ENCODE data around the gene GNAL. TPM values are rescaled to one million over a fixed set of nuclear protein-coding genes. Genes with fewer than 3 reads are reported as not detected.
"Not testable (repeated sequence)": the region's sequence is repeated elsewhere in the genome, so short reads cannot be mapped to it uniquely, and the experiment has no call there.

Gene GNAL
- total RNA-seq, 2 donors from 2014 or later: 0.10 to 0.37 TPM

- H3K4me1 Mint-ChIP-seq: peaks cover 9% of the 10 kb centered on the region
- ATAC-seq (no peak), DNase-seq (no peak)
- peaks cover 2% of the 10 kb centered on the region for H3K36me3 Mint-ChIP-seq (ENCODE audit: low read depth)
- H3K27ac Mint-ChIP-seq: no peak overlapping the region
- H3K27me3 Mint-ChIP-seq: no peaks in the 10 kb centered on the region
- H3K9me3 ChIP-seq (ENCODE audit: control insufficient read depth, low read length, poor library complexity, severe bottlenecking): no peaks in the 10 kb centered on the region
- H3K4me3 Mint-ChIP-seq: no peak overlapping the region
Measured at GRCh38 chr18:11897781-11898180, 208.7 kb downstream of the GNAL start.

DNA sequence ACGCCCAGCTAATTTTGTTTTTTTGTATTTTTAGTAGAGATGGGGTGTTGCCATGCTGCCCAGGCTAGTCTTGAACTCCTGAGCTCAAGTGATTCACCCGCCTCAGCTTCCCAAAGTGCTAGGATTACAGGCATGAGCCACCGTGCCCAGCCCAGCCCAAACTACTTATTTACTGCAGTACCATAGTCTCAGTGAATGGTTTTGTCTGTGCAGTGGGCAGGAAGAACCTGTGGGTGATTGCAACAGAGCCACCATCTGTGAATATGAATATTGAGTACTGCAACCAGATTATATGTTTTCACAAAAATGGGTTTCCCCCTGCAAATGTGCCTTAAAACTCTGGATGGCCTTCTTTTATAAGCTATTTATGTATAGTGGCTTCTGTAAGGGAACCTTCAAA is 210.0 kb downstream of the GNAL start:
- ATAC-seq (no peak), DNase-seq (no peak)
- no peak overlapping the region for H3K4me3 Mint-ChIP-seq
- H3K9me3 ChIP-seq (ENCODE audit: control insufficient read depth, low read length, poor library complexity, severe bottlenecking): no peaks in the 10 kb centered on the region
- peaks cover 5% of the 10 kb centered on the region for H3K36me3 Mint-ChIP-seq (ENCODE audit: low read depth)
- H3K4me1 Mint-ChIP-seq: peaks cover 6% of the 10 kb centered on the region
- H3K27me3 Mint-ChIP-seq: no peaks in the 10 kb centered on the region
- peak overlapping the region; percentile 21 for H3K27ac Mint-ChIP-seq

DNA sequence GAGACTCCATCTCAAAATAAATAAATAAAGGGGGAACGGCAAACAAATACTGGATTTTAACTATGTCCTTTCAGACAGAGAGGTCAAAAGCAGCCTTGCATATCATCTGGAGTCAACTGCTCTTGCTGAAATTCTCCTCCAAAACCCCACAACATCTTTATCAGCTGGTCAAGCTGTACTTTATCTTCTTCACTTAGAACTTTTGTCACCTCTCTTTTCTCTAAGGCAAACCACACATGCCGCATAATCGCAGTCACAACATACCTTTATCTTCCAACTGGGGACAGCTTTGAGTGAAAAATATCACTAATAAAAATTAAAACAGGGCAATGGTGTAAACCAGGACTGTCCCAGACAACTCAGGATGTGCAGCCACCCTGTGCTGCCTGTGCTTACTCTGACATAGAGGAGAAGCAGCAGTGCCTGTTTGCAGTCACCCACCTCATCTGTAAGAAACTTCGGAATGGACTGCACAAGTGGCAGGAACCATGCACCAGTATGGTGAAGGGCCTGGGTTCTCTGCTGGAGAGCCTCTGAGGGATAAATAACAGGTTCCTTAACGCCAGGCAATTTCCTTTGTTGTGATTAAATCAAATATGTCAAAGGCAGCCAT is 212.9 kb downstream of the GNAL start:
- H3K27me3 Mint-ChIP-seq: no peaks in the 10 kb centered on the region
- H3K4me3 Mint-ChIP-seq: peak overlapping the region; percentile 63
- ATAC-seq: no peak
- peaks cover 7% of the 10 kb centered on the region for H3K4me1 Mint-ChIP-seq
- H3K9me3 ChIP-seq (ENCODE audit: control insufficient read depth, low read length, poor library complexity, severe bottlenecking): no peaks in the 10 kb centered on the region
- no peak for DNase-seq
- peak overlapping the region; percentile 61 for H3K27ac Mint-ChIP-seq
- H3K36me3 Mint-ChIP-seq (ENCODE audit: low read depth): peaks cover 3% of the 10 kb centered on the region

DNA sequence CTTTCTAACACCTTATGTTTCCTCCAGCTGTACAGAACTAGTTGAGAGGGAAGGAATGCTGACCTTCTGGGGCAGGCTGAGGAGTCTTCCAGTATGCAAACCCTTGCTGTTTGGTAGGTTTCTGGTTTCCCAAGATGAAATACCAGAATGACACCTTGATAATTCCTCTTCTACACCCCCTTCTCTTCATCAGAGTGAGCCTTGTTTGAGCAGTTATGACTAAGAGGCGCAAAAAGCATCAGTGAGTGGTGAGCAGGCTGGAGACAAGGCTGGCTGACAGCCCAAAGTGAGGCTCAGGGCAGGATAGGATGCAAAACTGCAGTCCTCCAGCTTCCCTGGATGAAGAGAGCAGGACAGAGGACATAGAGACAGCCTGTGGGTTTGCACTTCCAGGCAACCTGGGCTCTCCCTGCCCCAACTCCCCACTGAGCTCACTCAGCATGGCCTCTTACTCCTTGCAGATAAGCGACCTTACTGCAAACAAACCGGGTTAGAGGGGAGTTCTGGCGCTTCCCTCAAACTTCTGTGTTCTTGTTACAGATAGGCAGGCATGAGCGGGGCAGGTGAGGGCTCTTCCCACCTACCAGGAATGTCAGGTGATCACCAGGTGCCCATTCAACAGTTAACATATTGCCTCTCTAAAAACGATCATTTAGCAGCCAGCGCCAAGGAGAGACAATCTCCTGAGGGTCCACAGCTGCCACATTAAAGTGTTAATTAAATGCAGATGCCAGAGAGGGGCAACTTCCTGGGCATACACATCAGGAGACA is 213.6 kb downstream of the GNAL start:
- ATAC-seq (no peak), DNase-seq (no peak)
- Mint-ChIP-seq H3K36me3 (ENCODE audit: low read depth) (peaks cover 3% of the 10 kb centered on the region), H3K27me3 (no peaks in the 10 kb centered on the region), H3K27ac (peak overlapping the region; percentile 61), H3K4me1 (peaks cover 11% of the 10 kb centered on the region), H3K4me3 (no peak overlapping the region)
- H3K9me3 ChIP-seq (ENCODE audit: control insufficient read depth, low read length, poor library complexity, severe bottlenecking): no peaks in the 10 kb centered on the region

GRCh38 chr18:11905613-11906012 is 216.5 kb downstream of the GNAL start:
- no peak overlapping the region for H3K4me3 Mint-ChIP-seq
- H3K4me1 Mint-ChIP-seq: peaks cover 11% of the 10 kb centered on the region
- no peak for DNase-seq
- ATAC-seq: no peak
- no peaks in the 10 kb centered on the region for H3K27me3 Mint-ChIP-seq
- peak overlapping the region; percentile 24 for H3K27ac Mint-ChIP-seq
- H3K36me3 Mint-ChIP-seq (ENCODE audit: low read depth): peaks cover 3% of the 10 kb centered on the region
- H3K9me3 ChIP-seq (ENCODE audit: control insufficient read depth, low read length, poor library complexity, severe bottlenecking): no peaks in the 10 kb centered on the region

DNA sequence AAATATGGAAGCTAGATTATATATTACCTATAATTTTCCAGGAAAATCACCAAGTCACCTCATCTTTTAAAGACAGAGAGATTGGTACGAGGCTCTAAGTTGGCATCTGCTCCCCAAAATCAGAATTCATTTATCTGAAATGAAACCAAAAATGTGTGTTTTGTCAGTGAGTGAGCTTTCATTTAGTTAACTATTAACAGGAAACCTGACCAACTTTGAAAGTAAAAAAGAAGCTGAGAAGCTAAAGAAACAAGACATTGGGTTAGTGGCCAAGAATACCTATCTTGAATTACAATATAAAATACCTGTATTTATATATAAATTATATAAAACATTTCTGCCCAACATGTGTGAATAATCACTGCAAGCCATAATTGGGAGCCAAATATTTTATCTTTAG is 217.1 kb downstream of the GNAL start:
- H3K9me3 ChIP-seq (ENCODE audit: control insufficient read depth, low read length, poor library complexity, severe bottlenecking): no peaks in the 10 kb centered on the region
- H3K4me3 Mint-ChIP-seq: no peak overlapping the region
- H3K27ac Mint-ChIP-seq: peak overlapping the region; percentile 24
- no peak for DNase-seq
- ATAC-seq: no peak
- H3K36me3 Mint-ChIP-seq (ENCODE audit: low read depth): peaks cover 3% of the 10 kb centered on the region
- H3K27me3 Mint-ChIP-seq: no peaks in the 10 kb centered on the region
- peaks cover 11% of the 10 kb centered on the region for H3K4me1 Mint-ChIP-seq

- H3K4me1 Mint-ChIP-seq: peaks cover 8% of the 10 kb centered on the region
- peaks cover 3% of the 10 kb centered on the region for H3K36me3 Mint-ChIP-seq (ENCODE audit: low read depth)
- ATAC-seq: no peak
- H3K4me3 Mint-ChIP-seq: peak overlapping the region; percentile 93
- peak overlapping the region; percentile 92 for H3K27ac Mint-ChIP-seq
- H3K9me3 ChIP-seq (ENCODE audit: control insufficient read depth, low read length, poor library complexity, severe bottlenecking): no peaks in the 10 kb centered on the region
- no peak for DNase-seq
- H3K27me3 Mint-ChIP-seq: no peaks in the 10 kb centered on the region
Measured at GRCh38 chr18:11906926-11907874, 218.1 kb downstream of the GNAL start.

- H3K27me3 Mint-ChIP-seq: no peaks in the 10 kb centered on the region
- peak within 1 kb of the TSS; percentile 93 for H3K4me3 Mint-ChIP-seq
- no peaks in the 10 kb centered on the region for H3K9me3 ChIP-seq (ENCODE audit: control insufficient read depth, low read length, poor library complexity, severe bottlenecking)
- peaks cover 8% of the 10 kb centered on the region for H3K4me1 Mint-ChIP-seq
- peak within 1 kb of the TSS; percentile 92 for H3K27ac Mint-ChIP-seq
- DNase-seq (peak; percentile 73 to 79 (median 76)), ATAC-seq (peak; percentile 91)
- H3K36me3 Mint-ChIP-seq (ENCODE audit: low read depth): peaks cover 3% of the 10 kb centered on the region
Measured at GRCh38 chr18:11908182-11909060, 219.4 kb downstream of the GNAL start, which contains the start of gene MPPE1. TSS of gene MPPE1 (minus strand) at chr18:11908317. CDS start at chr18:11897264, 11,053 bp downstream.

DNA sequence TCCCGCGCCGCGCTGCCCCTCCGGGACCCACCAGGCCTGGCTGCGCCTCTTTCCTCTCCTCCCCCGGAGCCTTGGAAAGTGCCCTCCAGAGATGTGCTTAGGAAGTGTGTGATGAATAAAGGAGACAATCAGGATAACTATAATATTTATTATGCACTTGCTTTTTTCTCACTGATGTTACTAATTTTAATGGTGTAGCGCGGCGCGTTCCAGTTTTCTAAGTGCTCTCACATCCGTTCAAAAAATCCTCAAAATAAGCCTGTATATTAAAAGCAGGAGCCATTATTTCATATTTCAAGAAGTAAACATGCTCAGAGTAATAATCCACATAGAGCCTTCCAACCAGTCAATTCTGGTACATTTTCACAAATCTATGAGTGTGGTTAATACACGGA is 220.0 kb downstream of the GNAL start:
- ATAC-seq: no peak
- peak overlapping the region; percentile 92 for H3K27ac Mint-ChIP-seq
- peaks cover 5% of the 10 kb centered on the region for H3K4me1 Mint-ChIP-seq
- DNase-seq: no peak
- peak overlapping the region; percentile 89 for H3K4me3 Mint-ChIP-seq
- no peaks in the 10 kb centered on the region for H3K27me3 Mint-ChIP-seq
- H3K9me3 ChIP-seq (ENCODE audit: control insufficient read depth, low read length, poor library complexity, severe bottlenecking): no peaks in the 10 kb centered on the region
- H3K36me3 Mint-ChIP-seq (ENCODE audit: low read depth): no peaks in the 10 kb centered on the region

- Mint-ChIP-seq H3K4me1 (peaks cover 7% of the 10 kb centered on the region), H3K4me3 (peak overlapping the region; percentile 89), H3K27me3 (no peaks in the 10 kb centered on the region), H3K36me3 (ENCODE audit: low read depth) (no peaks in the 10 kb centered on the region), H3K27ac (peak overlapping the region; percentile 92)
- DNase-seq (no peak), ATAC-seq (no peak)
- H3K9me3 ChIP-seq (ENCODE audit: control insufficient read depth, low read length, poor library complexity, severe bottlenecking): no peaks in the 10 kb centered on the region
Measured at GRCh38 chr18:11909591-11910026, 220.5 kb downstream of the GNAL start.

- H3K9me3 ChIP-seq (ENCODE audit: control insufficient read depth, low read length, poor library complexity, severe bottlenecking); H3K4me3 Mint-ChIP-seq; H3K27ac Mint-ChIP-seq; DNase-seq; H3K36me3 Mint-ChIP-seq (ENCODE audit: low read depth); ATAC-seq; H3K4me1 Mint-ChIP-seq; H3K27me3 Mint-ChIP-seq: not testable (repeated sequence)
Measured at GRCh38 chr18:11916880-11917279, 227.8 kb downstream of the GNAL start.

DNA sequence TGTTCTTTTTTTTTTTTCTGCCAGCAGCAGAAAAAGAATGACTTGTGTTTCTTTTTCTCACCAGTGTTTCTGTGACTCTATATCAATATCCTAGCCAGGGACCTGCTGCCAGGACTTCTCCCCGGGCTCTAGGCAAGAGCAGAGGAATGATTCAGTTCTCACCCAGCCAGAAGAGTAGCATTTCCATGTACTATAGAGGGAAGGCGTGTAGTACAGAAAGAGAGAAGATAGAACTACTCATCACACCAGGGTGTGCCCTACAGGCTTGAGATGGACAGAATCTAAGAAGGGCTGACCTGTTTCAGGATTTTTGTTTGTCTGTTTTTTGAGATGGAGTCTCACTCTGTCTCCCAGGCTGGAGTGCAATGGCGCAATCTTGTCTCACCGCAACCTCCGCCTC is 230.5 kb downstream of the GNAL start:
- ATAC-seq; H3K36me3 Mint-ChIP-seq (ENCODE audit: low read depth); H3K4me1 Mint-ChIP-seq; H3K27me3 Mint-ChIP-seq; DNase-seq; H3K4me3 Mint-ChIP-seq; H3K27ac Mint-ChIP-seq; H3K9me3 ChIP-seq (ENCODE audit: control insufficient read depth, low read length, poor library complexity, severe bottlenecking): not testable (repeated sequence)

Measured in T-helper 17 cell (primary cell).